ENCODE measurements around the gene MC1R.

DNA sequence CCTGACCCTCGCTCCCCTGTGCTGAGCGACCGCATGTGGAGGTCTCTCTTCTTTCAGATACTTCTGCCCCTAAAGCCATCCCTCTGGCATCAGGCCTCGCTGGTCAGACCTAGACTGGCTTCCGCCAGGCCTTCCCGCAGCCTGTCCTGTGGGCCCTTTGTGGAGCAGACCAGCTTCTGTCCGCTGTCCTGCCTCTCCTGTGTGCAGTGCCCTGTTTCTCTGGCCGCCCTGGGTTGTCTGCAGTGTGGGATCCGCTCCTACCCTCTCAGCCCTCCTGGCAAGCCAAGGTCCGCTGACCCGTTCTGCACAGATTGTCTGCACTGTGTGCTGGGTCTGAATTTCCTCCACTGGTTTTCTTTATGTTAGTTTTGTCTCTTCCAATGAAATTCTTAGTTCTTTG is 21.5 kb upstream of the MC1R start:
- TF ChIP-seq, protein P1, sequence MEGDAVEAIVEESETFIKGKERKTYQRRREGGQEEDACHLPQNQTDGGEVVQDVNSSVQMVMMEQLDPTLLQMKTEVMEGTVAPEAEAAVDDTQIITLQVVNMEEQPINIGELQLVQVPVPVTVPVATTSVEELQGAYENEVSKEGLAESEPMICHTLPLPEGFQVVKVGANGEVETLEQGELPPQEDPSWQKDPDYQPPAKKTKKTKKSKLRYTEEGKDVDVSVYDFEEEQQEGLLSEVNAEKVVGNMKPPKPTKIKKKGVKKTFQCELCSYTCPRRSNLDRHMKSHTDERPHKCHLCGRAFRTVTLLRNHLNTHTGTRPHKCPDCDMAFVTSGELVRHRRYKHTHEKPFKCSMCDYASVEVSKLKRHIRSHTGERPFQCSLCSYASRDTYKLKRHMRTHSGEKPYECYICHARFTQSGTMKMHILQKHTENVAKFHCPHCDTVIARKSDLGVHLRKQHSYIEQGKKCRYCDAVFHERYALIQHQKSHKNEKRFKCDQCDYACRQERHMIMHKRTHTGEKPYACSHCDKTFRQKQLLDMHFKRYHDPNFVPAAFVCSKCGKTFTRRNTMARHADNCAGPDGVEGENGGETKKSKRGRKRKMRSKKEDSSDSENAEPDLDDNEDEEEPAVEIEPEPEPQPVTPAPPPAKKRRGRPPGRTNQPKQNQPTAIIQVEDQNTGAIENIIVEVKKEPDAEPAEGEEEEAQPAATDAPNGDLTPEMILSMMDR (conservative IDR thresholded peaks at IDR 0.05 in 1 of 2, IDR thresholded peaks at IDR 0.05 in 1 of 2; ENCODE audit: low read depth in 1 of 2, low read length in 2 of 2): no peak
- no peak for TF ChIP-seq EZH2 (IDR thresholded peaks at IDR 0.05; ENCODE audit: low read length, missing control alignments)

All from fibroblast of lung (primary cell).